RPMI7951 (cell line): Measurements from ENCODE around the gene SEMA4G. TPM values are rescaled to one million over a fixed set of nuclear protein-coding genes. Genes with fewer than 3 reads are reported as not detected.

Source experiments
- DNase-seq: peaks from one replicate; pipeline ENCODE4 v3.0.0-alpha.2; 2012; ENCODE audit warnings: low read depth
- total RNA-seq: library from RNA; depleted of rRNA; stranded (reverse); fragments of >200 nt; shearing (Covaris generic); gene quantifications from 2 replicates; pipeline ENCODE4 v1.2.3, GENCODE V29; 2014

The SEMA4G gene
- total RNA-seq, 1 experiment from 2014 or later: 0.84 TPM

DNA sequence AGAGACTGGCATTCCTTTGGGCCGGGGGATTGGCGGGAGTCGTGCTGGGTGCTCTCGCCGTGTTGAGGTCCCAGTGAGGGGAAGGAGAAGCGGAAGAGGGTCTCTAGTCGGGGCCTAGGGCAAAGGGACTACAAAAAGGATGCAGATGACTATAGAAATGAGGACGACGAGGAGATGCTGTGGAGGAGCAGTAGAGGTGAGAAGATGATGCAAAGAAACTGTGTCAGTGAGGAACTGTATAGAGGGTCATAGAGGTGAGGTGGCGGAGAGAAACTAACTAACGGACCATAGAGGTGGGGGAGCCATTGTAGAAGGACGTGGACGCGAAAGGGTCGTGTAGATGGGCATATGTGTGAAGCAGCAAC is 18.4 kb downstream of the SEMA4G start:
- DNase-seq: no peak

DNA sequence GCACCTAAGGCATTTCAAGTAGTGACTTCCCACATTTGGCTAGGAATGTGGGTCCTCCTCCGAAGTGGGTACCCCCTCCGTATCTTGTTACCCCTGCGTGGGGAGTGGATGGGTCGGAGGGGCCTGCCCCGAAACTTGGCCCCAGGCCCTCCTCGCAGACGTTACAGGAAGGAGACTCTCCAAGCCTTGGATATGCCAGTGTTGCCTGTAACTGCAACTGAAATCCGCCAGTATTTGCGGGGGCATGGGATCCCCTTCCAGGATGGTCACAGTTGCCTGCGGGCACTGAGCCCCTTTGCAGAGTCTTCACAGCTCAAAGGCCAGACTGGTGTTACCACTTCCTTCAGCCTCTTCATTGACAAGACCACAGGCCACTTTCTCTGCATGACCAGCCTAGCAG is 18.9 kb downstream of the SEMA4G start:
- DNase-seq: no peak

DNA sequence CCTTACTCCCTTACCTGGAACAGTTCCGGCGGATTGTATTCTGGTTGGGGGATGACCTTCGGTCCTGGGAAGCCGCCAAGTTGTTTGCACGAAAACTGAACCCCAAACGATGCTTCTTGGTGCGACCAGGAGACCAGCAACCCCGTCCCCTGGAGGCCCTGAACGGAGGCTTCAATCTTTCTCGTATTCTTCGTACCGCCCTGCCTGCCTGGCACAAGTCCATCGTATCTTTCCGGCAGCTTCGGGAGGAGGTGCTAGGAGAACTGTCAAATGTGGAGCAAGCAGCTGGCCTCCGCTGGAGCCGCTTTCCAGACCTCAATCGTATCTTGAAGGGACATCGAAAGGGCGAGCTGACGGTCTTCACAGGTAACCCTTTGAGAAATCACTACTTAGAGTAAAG is 19.8 kb downstream of the SEMA4G start:
- DNase-seq: no peak

DNA sequence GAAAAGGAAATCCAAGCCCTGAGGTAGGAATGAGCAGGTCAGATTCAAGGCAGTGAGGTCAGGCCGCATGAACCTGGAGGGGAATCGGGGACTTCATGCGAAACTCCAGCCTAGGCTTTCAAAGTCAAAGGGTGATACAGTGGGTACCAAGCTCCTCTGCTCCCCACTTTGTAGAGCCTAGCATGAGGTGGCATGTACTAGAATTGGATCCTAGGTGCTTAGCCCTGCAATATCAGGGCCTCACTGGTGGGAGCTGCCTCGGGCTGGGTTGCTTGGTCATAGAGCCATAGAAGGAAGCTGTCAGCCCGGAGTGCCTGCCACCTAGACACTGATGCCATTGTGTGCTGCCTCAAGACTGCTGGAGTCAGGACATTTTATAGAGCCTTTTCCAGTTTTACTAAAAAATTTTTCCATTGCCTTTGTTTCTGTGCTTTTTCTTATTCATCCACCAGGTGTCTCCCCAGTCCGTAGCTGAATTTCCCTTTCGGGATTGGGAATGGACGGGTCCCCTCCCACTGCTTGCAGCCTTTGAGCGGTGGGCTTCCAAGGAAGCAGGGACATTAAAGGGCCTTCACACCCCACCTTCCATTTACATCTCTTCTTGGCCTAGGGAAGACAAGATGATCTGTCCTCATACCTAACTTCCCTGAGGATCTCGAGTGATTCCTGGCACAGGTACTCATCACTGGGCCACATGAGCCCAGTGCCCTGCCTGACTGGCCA is 24.8 kb downstream of the SEMA4G start:
- DNase-seq: peak; percentile 42

DNA sequence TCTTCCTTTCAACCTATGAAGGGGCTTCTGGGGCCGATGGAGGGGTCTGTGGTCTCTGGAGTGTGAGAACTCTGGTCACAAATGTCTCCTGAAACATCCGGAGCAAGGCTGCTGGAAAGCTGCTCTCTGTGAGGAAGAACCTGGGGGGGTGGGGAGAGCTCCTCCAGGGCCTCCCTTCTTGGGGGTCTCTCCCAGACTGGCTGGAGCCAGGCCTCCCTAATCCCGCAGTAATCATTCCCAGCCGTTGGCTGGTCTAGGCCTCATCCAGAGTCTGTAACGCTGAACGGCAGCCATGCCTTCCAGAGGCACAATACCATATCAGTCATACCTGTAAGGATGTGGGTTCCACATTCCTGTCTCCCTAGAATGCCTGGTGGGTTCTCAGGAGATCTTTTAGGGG is 25.9 kb downstream of the SEMA4G start:
- no peak for DNase-seq

DNA sequence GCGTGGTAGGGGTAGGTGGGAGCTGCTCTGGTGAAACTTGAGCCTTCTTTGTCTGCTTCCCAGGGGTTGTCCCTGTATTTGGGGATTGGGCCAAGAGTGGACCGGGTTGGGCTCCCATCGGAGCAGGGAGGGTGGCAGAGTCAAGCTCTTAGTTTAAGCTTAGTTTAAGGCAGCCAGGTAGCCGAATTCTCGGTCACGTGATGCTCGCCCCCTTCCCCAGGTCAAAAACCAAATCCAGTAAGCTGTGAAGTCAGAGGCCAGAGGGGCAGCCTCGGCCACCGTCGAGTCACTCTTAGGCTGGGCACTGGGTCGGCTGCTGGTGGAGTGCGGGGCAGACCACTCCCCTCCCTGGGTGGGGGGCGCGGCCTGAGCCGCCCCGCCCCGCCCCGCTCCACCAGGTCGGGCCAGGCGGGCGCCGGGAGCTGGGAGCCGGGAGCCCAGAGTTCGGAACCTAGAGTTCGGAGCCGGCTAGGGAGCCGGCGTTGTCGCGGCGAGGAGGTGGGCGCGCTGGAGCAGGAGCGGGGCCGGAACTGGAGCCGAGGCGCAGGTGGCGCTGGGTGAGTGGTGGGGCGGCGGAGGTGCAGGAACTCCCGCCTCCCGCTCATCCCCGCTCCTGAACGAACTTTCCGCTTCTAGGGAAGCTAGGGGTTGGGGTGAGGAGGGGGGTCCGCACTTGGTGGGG is 27.5 kb downstream of the SEMA4G start:
- DNase-seq: no peak

DNA sequence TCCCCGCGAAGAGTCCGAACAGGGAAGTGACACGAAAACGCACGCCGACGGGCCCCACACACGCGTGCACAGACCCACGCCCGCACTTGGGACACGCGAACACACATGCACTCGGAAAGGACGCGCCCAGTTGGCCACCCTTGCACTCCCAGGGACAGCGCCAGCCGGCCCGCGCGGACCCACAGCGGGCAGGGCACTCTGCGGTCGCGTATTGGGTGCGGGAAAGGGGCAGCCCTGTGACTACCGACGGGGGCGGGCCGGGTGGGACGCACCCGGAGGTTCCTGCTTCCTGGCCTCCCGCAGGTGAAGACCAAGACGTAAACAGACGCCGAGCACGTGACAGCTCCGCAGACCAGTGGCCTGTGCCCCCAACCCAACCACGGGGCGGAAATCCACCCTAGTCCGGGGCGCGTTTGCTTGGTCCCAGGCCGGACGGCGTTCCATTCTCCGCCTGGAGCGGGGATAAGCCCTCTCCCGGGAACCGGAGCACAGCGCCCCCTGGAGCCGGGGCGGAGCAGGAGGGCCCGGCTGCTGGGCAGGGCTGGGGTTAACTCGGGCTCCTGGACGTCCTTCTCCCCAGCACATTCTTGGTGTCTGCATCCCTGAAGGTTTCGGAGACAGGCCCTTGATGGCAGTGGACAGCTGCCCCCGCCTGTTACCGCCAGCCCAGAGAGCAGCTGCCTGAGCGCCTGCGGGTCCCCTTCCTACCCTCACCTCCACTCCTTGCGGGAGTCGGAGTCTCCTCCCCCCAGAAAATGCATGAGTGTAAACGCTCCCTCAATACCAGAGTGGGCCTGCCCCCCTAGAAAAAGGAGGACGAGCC is 28.3 kb downstream of the SEMA4G start:
- peak; percentile 67 for DNase-seq

DNA sequence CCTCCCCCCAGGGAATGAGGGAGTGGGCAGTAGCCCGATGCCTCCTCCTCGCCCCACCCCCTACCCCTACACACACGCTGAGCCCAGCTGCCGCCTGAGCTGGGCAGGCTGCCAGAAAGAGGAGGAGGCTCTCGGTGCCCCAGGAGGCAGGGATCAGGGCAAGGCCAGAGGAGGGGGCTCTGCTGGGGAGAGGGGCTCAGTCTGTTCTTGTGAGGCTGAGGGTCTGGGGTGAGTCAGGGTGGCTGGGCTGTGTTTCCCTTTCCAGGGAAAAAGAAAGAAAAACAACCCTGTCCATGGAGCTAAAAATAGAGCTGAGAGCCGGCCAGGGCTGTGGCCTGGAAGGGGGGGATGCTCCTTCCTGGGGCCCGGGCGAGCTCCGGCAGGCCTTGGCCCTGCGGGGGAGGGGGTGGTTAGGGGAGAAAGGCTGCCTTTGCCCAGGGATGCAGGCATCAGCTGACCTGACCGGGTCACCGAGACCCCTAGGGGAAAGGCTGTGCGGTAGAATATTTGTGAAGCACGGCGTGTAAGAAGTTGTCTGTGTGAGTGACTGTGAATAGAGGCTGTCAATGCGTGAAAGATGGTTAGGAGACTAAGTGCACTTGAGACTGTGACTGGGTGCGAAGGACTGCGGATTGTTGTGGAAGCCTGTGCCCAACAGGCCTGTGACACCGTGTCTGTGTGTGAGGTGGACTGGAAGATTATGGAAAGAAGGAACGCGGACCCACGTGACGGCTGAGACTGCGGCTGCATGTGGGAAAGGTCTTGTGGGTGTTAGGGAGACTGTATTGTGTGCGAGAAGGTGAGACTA is 29.1 kb downstream of the SEMA4G start:
- DNase-seq: peak; percentile 82

DNA sequence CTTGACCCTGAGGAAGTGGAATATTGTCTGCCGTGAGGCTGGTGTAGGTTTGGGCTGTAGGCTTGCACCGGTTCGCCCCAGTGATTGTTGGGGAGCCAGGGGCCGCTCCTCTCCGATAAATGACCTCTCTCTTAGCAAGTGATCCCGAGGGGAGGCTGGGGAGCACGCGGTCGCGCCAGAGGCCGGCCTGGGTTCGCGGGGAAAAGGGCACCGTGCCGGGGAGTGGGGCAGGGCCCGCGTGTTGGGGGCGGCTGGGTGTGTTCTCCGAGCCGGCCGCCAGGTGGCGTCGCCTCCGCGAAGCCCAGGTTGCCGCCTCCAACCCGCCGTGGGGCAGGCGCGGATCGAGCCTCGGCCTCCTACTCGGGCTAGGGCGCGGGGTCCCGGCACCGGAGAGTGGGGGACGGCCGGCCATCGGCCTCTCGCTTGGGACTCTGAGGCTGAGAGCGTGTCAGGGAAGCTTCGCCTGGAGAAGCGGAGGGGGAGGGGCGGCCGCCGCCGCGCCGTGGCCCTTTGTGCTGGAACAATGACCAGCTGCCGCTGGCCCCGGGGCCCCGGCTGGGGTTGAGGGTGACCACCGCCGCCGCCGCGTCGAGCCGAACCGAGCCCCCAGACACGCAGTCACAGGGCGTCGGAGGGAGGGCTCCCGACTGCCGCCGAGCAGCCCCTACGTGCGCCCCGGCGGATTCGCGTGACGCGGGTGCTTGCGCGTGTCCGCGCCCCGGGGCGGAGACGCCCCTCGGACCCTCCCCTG is 29.9 kb downstream of the SEMA4G start:
- peak; percentile 68 for DNase-seq

DNA sequence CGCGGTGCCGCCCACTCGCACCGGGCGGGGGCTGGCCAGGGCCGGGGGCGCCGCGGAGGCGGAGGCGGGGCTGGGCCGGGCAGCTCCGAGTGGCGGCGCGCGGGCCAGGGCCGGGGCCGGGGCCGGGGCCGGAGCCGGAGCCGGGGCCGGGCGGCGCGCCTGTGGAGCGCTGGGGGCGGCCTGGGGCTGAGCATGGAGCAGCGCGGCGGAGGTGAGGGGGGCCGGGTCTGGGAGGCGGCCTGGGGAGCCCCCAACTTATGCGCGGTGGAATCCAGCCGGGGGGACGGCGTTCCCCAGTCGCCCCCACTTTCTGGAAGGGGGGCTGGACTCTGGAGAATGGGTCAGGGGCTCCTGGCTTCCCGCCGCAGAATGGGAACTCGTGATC is 30.4 kb downstream of the SEMA4G start, which contains the start of gene LZTS2:
TSS of gene LZTS2 (plus strand) at position 67 of the 385 bp plus-strand sequence. CDS start 2,731 bp downstream, outside the sequence.
- no peak for DNase-seq

DNA sequence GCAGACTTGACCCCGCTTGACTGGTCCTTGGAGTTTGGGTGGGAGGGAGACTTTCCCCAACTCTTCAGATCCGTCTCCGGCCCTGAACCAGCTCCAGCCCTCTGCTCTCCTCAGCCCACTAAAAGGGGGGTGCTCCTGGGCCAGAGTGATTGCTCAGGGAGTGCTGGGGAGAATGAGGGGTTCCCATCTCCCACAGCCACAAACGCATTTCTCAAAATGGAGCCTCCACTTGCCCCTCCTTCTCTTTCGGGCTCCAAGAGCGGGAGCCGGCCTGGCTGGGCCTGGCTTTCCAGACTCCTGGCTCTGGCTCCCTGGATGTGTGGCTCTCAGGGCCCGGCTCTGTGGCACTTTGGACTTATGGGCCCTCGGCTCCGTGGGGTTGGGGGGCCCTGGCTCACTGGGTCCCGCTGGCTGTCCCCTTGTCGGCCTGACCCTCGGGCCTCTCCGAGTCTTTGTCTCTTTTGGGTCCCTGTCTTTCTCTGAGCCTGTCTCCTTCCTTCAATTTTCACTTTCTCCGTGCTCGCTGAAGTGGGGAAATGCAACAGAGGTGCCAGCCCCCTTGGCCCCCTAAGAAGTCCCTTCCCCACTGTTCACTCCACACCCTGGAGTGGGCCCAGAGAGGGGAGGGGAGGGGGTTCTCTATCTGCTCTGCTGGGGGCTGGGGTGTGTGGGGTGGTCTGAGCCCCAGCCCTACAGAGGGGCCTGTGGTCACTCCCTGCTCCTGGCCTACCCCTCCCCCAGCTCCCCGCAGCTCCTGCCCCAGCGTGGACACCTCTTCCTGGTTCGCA is 31.0 kb downstream of the SEMA4G start:
- DNase-seq: no peak

DNA sequence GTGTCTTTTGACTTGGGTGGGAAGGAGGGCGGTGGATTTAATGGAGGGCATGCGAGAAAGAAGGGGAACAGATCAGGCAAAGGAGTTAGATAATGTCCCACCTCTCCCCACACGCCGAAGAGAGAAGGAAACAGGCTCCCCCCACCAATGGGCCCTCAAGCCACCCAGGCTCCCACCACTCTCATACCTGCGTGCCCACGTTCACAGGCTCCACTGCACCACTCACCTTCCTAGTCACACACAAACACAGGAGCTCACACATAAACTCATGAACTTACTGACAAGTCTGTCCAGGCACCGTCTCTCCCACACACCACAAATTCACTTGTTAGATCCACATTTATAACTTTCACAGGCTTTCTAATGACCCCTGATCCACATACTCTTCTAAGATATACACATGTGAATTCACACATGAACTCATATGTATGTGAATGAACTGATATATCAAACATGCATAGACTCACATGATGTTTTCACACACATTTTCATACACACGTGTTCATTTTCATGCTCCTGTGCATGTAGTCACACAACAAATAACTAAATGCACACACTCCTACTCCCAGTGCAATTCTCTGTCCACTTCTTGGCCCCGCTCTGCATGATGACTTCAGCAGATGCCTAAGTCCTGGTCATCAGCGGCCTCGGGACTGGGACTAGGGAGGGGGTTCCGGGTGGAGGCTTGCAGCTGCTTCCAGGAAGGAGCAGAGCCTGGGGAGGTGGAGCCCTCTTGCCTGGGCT is 31.8 kb downstream of the SEMA4G start:
- DNase-seq: peak; percentile 74

DNA sequence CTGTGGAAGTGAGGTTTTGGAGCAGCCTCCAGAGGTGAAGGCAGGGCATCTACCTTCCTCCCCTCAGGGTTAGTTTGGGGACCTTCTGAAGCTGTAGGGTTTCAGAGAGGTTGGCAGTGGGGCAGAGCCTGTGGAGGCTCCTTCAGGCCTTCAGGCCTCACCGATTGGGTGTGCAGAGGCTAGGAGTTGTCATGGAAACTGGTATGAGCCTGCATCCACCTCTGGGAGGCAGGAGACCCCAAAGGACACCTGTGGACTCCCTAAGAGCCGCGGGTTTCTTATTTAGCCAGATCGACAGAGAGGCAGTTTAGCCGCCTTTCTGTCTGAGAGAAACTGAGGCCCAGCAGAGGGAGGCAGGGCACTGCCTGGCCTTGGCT is 32.3 kb downstream of the SEMA4G start:
- no peak for DNase-seq

DNA sequence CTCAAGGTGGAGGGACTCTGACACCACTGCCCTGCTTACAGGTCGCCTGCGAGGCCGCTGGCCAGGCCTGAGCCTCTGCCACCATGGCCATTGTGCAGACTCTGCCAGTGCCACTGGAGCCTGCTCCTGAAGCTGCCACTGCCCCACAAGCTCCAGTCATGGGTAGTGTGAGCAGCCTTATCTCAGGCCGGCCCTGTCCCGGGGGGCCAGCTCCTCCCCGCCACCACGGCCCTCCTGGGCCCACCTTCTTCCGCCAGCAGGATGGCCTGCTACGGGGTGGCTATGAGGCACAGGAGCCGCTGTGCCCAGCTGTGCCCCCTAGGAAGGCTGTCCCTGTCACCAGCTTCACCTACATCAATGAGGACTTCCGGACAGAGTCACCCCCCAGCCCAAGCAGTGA is 33.2 kb downstream of the SEMA4G start:
- no peak for DNase-seq

DNA sequence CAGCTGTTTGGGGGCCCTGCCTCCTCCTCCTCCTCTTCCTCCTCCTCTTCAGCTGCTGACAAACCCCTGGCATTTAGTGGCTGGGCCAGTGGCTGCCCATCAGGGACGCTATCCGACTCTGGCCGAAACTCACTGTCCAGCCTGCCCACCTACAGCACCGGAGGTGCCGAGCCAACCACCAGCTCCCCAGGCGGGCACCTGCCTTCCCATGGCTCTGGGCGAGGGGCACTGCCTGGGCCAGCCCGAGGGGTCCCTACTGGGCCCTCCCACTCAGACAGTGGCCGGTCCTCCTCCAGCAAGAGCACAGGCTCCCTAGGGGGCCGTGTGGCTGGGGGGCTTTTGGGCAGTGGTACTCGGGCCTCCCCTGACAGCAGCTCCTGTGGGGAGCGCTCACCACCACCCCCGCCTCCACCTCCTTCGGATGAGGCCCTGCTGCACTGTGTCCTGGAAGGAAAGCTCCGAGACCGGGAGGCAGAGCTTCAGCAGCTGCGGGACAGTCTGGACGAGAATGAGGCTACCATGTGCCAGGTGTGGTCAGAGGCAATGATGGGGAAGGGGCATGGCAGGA is 34.4 kb downstream of the SEMA4G start:
- DNase-seq: no peak

DNA sequence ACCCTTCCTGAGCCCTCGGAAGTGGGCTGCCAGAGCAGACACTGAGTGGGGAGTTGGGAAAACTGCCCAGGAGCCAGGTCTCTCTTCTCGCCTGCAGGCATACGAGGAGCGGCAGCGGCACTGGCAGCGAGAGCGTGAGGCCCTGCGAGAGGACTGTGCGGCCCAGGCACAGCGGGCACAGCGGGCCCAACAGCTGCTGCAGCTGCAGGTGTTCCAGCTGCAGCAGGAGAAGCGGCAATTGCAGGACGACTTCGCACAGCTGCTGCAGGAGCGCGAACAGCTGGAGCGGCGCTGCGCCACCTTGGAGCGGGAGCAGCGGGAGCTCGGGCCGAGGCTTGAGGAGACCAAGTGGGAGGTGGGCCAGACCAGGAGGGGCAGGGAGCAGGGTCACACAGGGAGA is 36.1 kb downstream of the SEMA4G start:
- DNase-seq: no peak

DNA sequence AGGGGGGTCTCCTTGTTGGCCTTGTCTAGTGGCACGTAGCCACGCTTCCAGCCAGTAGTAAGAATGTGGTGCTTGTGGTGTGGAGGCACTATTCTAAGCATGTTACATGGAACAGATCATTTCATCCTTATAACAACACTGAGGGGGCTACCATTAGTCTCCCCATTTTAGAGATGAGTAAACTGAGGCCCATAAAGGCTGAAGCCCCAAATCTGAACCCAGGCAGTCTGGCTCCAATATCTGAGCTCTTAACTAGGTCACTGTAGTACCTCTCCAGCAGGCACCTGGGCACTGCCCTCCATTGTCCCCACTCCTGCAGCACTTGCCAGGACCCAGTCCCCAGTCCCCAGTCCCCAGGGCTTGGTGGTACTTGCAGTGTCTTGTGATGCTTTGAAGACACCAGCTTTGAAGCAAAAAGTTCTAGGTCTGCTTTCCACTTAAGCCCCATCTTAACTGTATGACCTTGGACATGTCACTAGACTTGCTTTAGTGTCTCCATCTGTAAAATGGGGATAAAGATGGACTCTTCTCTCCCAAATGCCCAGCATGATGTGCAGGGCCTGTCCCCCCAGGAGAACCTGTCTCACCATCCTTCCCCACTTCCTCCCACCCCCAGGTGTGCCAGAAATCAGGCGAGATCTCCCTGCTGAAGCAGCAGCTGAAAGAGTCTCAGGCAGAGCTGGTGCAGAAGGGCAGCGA is 36.7 kb downstream of the SEMA4G start:
- DNase-seq: no peak

DNA sequence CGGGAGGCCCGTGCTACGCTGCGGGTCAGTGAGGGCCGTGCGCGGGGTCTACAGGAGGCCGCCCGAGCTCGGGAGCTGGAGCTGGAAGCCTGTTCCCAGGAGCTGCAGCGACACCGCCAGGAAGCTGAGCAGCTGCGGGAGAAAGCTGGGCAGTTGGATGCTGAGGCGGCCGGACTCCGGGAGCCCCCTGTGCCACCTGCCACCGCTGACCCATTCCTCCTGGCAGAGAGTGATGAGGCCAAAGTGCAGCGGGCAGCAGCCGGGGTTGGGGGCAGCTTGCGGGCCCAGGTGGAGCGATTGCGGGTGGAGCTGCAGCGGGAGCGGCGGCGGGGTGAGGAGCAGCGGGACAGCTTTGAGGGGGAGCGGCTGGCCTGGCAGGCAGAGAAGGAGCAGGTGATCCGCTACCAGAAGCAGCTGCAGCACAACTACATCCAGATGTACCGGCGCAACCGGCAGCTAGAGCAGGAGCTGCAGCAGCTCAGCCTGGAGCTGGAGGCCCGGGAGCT is 37.3 kb downstream of the SEMA4G start:
- no peak for DNase-seq
